K562 (cell line): ENCODE measurements around the gene FUT4. TPM values are rescaled to one million over a fixed set of nuclear protein-coding genes. Genes with fewer than 3 reads are reported as not detected.

Source experiments
- ADNP ChIP-seq: fragments of 200-800 bp; sonication (Bioruptor generic); IDR thresholded peaks from 2 replicates; pipeline ENCODE4 v1.6.1; 2016; ENCODE audit warnings: missing genetic modification characterization, missing compliant biosample characterization
- CREB3 ChIP-seq: fragments of 450-650 bp; conservative IDR thresholded peaks from 2 replicates; pipeline ENCODE4 v1.6.1; 2016; ENCODE audit warnings: missing genetic modification characterization, low read depth, mild to moderate bottlenecking, missing compliant biosample characterization, moderate library complexity
- DMBX1 ChIP-seq: fragments of 250-450 bp; sonication (Bioruptor Pico); IDR thresholded peaks from 2 replicates; pipeline ENCODE4 v1.8.0; 2022; ENCODE audit warnings: inconsistent platforms, mild to moderate bottlenecking, moderate library complexity, borderline replicate concordance
- E2F1 ChIP-seq: sonication (generic); formaldehyde crosslinking; IDR thresholded peaks from 2 replicates; pipeline ENCODE4 v1.8.1; 2023; ENCODE audit warnings: mild to moderate bottlenecking, missing genetic modification reagents, moderate library complexity
- E2F4 ChIP-seq: sonication (generic); formaldehyde crosslinking; IDR thresholded peaks from 2 replicates; pipeline ENCODE4 v1.8.0; 2022; ENCODE audit warnings: mild to moderate bottlenecking, low read depth, missing genetic modification reagents
- EP400 ChIP-seq: fragments of 450-650 bp; IDR thresholded peaks from 2 replicates; pipeline ENCODE4 v1.6.1; 2017; ENCODE audit warnings: antibody characterized with exemption, mild to moderate bottlenecking, moderate library complexity
- FOXA1 ChIP-seq: fragments of 450-650 bp; IDR thresholded peaks from 2 replicates; pipeline ENCODE4 v1.6.1; 2016; ENCODE audit warnings: mild to moderate bottlenecking, borderline replicate concordance
- JUND ChIP-seq, 2 experiments: IDR thresholded peaks; 2 replicates in 1 of 2; 3 replicates in 1 of 2; pipeline ENCODE4 v1.6.1; 2011; ENCODE audit warnings: borderline replicate concordance in 2 of 2, low read depth in 2 of 2, low read length in 2 of 2, improper control_type of control experiment in 1 of 2, missing biosample characterization in 1 of 2, missing genetic modification characterization in 1 of 2, missing genetic modification reagents in 1 of 2
- MAFG ChIP-seq: fragments of 450-650 bp; conservative IDR thresholded peaks from 2 replicates; pipeline ENCODE4 v1.6.1; 2016; ENCODE audit warnings: missing genetic modification characterization, missing compliant biosample characterization
- MTA1 ChIP-seq: fragments of 450-650 bp; IDR thresholded peaks from 2 replicates; pipeline ENCODE4 v1.6.1; 2017; ENCODE audit warnings: borderline replicate concordance
- NKRF ChIP-seq: fragments of 450-650 bp; IDR thresholded peaks from 2 replicates; pipeline ENCODE4 v1.6.1; 2016; ENCODE audit warnings: borderline replicate concordance
- NR2C2 ChIP-seq, 2 experiments: fragments of 200-800 bp in 1 of 2; sonication (Bioruptor generic) in 1 of 2; sonication (generic) in 1 of 2; formaldehyde crosslinking in 1 of 2; IDR thresholded peaks; 2 replicates each; pipeline versions ENCODE4 v1.6.1 to v1.8.0; 2016 to 2022; ENCODE audit warnings: mild to moderate bottlenecking in 1 of 2, missing compliant biosample characterization in 1 of 2, missing genetic modification characterization in 1 of 2, missing genetic modification reagents in 1 of 2
- NR4A1 ChIP-seq, 2 experiments: fragments of 250-450 bp in 1 of 2; fragments of 450-650 bp in 1 of 2; sonication (Bioruptor Pico) in 1 of 2; IDR thresholded peaks; 2 replicates each; pipeline versions ENCODE4 v1.4.0 to v1.6.1; 2016 to 2020; ENCODE audit warnings: mild to moderate bottlenecking in 2 of 2, missing compliant biosample characterization in 1 of 2, missing genetic modification characterization in 1 of 2, moderate library complexity in 1 of 2
- TRIM24 ChIP-seq, 2 experiments: fragments of 450-650 bp; IDR thresholded peaks; 2 replicates each; pipeline ENCODE4 v1.6.1; 2016
- ZNF445 ChIP-seq: fragments of 250-450 bp; sonication (Bioruptor Pico); IDR thresholded peaks from 2 replicates; pipeline ENCODE4 v1.4.0; 2020; ENCODE audit warnings: low read depth, mild to moderate bottlenecking, moderate library complexity
- ZNF589 ChIP-seq: fragments of 200-800 bp; sonication (Bioruptor generic); IDR thresholded peaks from 2 replicates; pipeline ENCODE4 v1.6.1; 2016; ENCODE audit warnings: low read depth, missing genetic modification characterization, missing compliant biosample characterization
- polyA plus RNA-seq, 8 experiments: library from polyadenylated mRNA; depleted of rRNA in 4 of 8; stranded (reverse) in 5 of 8; unstranded in 3 of 8; fragments of >200 nt; fragmentation: Nextera tagmentation in 2 of 8; fragmentation: Illumina TruSeq in 1 of 8; extraction: Ambion mirVana in 2 of 8; extraction: Trizol in 1 of 8; gene quantifications; 2 replicates each; pipeline versions ENCODE4 v1.2.1 to v1.2.3, GENCODE V29; 2011 to 2014; ENCODE audit warnings: inconsistent platforms in 1 of 8, missing spikeins in 1 of 8
- total RNA-seq, 7 experiments: library from RNA; depleted of rRNA in 6 of 7; stranded (reverse); fragments of >200 nt in 6 of 7; fragmentation: Illumina TruSeq in 2 of 7; extraction: Trizol in 2 of 7; gene quantifications; 2 replicates each; pipeline versions ENCODE4 v1.2.1 to v1.2.3, GENCODE V29; 2011 to 2021; ENCODE audit warnings: low replicate concordance in 1 of 7

The FUT4 gene
- total and polyA plus RNA-seq, 9 of the 15 experiments (the other 6 are each of a cell fraction or from before 2014, with no cell fraction given) = 1.1 to 8.9 (median 5.5) TPM

GRCh38 chr11:94567181-94567670 is 23.5 kb downstream of the FUT4 start, which contains the start of gene PIWIL4 (continued):
- TF ChIP-seq E2F4 (CRISPR knock-in tag) (no peak), JUND (IDR thresholded peaks at IDR 0.05; ENCODE audit: borderline replicate concordance, low read depth, low read length) (0 out of 2 replicates have a peak, but pooled peaks have one; percentile 5), JUND (tag; IDR thresholded peaks at IDR 0.05; ENCODE audit: borderline replicate concordance, low read depth, low read length) (no peak), NKRF (0 out of 2 replicates have a peak, but pooled peaks have one; percentile 36), NR2C2 (CRISPR knock-in tag; IDR thresholded peaks at IDR 0.05) (no peak), NR2C2 (tag; IDR thresholded peaks at IDR 0.05) (peak; percentile 17; the same call in 1 of the 2 replicates), MTA1 (0 out of 2 replicates have a peak, but pooled peaks have one; percentile 46), DMBX1 (CRISPR knock-in tag) (peak; percentile 72; the same call in 1 of the 2 replicates), ZNF589 (CRISPR knock-in tag) (peak; percentile 84; the same call in 1 of the 2 replicates), CREB3 (peak; percentile 55; the same call in 1 of the 2 replicates), ADNP (tag) (no peak), E2F1 (CRISPR knock-in tag) (0 out of 2 replicates have a peak, but pooled peaks have one; percentile 48), MAFG (tag) (no peak), NR4A1 (CRISPR knock-in tag; IDR thresholded peaks at IDR 0.05) (no peak), NR4A1 (tag; IDR thresholded peaks at IDR 0.05) (peak; percentile 68; the same call in 1 of the 2 replicates), ZNF445 (no peak), EP400 (peak; percentile 83), TRIM24 (IDR thresholded peaks at IDR 0.05) (0 out of 4 replicates have a peak, but pooled peaks of 1 of the 2 experiments have one; percentile 23), FOXA1 (no peak)
